Breast epithelium (tissue), 4 donors: Measurements from ENCODE around the gene TEX22. TPM values are rescaled to one million over a fixed set of nuclear protein-coding genes. Genes with fewer than 3 reads are reported as not detected.

Experiments
- DNase-seq, 2 donors: peaks; one replicate each; pipeline ENCODE4 v3.0.0-alpha.2; 2019; ENCODE audit warnings: low spot score in 2 of 2
- H3K27ac ChIP-seq, 2 donors: fragments of 200-600 bp; sonication (generic) in 1 of 2; one replicate each; pipeline ENCODE4 v1.5.1; 2016 to 2019; ENCODE audit warnings: mild to moderate bottlenecking in 1 of 2
- H3K27me3 ChIP-seq, 2 donors: fragments of 200-600 bp; sonication (generic) in 1 of 2; one replicate each; pipeline versions ENCODE4 v1.5.1 to v1.6.0; 2017 to 2019; ENCODE audit warnings: control low read depth in 1 of 2, mild to moderate bottlenecking in 1 of 2
- H3K36me3 ChIP-seq: fragments of 200-600 bp; one replicate; pipeline ENCODE4 v1.5.1; 2019
- H3K4me1 ChIP-seq, 2 donors: fragments of 200-600 bp; sonication (generic); one replicate each; pipeline ENCODE4 v1.5.1; 2016 to 2019; ENCODE audit warnings: control low read depth in 1 of 2
- H3K4me3 ChIP-seq, 3 donors: fragments of 200-600 bp; sonication (generic); 1 replicate in 2 of 3; 2 replicates in 1 of 3; pipeline ENCODE4 v1.5.1; 2016 to 2019; ENCODE audit warnings: mild to moderate bottlenecking in 3 of 3, moderate library complexity in 2 of 3
- H3K9me3 ChIP-seq, 2 donors: fragments of 200-600 bp; sonication (generic) in 1 of 2; one replicate each; pipeline ENCODE4 v1.5.1; 2016 to 2019; ENCODE audit warnings: control low read depth in 1 of 2
- POLR2A ChIP-seq: fragments of 450-650 bp; IDR thresholded peaks from one replicate; pipeline ENCODE4 v1.6.1; 2016; ENCODE audit warnings: antibody characterized with exemption, mild to moderate bottlenecking, moderate library complexity
- POLR2AphosphoS5 ChIP-seq, 3 donors: sonication (generic); formaldehyde crosslinking; IDR thresholded peaks; one replicate each; pipeline ENCODE4 v1.6.1; 2017; ENCODE audit warnings: antibody characterized with exemption in 3 of 3
- intact Hi-C: fragments of 100-400 bp; cut with DNase I; formaldehyde crosslinking; loops from one replicate; pipeline ENCODE4 v1.15.1; 2023; ENCODE audit warnings: low total_unique reads
- total RNA-seq, 3 donors: library from RNA; depleted of rRNA; stranded (reverse); fragments of >200 nt; gene quantifications; one replicate each; pipeline ENCODE4 v1.1.0, GENCODE V29; 2016
- TF ChIP-seq, protein P1 (sequence below), 3 donors: fragments of 450-650 bp; IDR thresholded peaks; one replicate each; pipeline ENCODE4 v1.5.1; 2016 to 2017; ENCODE audit warnings: antibody characterized with exemption in 3 of 3, mild to moderate bottlenecking in 3 of 3, moderate library complexity in 3 of 3

TEX22 gene
- total RNA-seq, 3 donors from 2014 or later = 0.33 to 0.64 (median 0.59) TPM

DNA sequence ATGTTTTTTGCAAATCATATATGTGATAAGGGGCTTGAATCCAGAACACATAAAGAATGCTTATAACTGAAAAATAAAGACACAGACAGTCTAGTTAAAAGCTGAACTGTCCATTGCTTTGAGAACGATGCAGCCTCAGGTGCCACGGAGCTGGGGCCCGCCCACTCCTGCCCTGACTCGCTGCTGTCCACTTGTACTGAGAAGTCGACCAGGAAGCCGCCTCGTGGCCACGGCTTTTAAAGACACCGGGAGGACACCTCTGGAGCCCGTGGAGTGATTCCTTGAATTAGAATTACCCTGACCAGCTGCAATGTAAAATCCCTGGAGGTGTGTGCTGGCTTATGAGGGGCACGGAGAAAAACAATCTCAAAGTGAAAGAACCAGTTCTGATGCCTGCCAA lies 23.9 kb upstream of the TEX22 start:
- intact Hi-C loops = no loop called here
- Histone ChIP-seq H3K4me1 (no peaks in the 10 kb centered on the region), H3K36me3 (no peaks in the 10 kb centered on the region), H3K4me3 (no peak overlapping the region), H3K27ac (no peak overlapping the region), H3K9me3 (no peaks in the 10 kb centered on the region), H3K27me3 (no peaks in the 10 kb centered on the region)
- TF ChIP-seq POLR2AphosphoS5 (IDR thresholded peaks at IDR 0.05) (no peak), POLR2A (no peak)
- TF ChIP-seq, protein P1, sequence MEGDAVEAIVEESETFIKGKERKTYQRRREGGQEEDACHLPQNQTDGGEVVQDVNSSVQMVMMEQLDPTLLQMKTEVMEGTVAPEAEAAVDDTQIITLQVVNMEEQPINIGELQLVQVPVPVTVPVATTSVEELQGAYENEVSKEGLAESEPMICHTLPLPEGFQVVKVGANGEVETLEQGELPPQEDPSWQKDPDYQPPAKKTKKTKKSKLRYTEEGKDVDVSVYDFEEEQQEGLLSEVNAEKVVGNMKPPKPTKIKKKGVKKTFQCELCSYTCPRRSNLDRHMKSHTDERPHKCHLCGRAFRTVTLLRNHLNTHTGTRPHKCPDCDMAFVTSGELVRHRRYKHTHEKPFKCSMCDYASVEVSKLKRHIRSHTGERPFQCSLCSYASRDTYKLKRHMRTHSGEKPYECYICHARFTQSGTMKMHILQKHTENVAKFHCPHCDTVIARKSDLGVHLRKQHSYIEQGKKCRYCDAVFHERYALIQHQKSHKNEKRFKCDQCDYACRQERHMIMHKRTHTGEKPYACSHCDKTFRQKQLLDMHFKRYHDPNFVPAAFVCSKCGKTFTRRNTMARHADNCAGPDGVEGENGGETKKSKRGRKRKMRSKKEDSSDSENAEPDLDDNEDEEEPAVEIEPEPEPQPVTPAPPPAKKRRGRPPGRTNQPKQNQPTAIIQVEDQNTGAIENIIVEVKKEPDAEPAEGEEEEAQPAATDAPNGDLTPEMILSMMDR (IDR thresholded peaks at IDR 0.05) = peak in 2 of 3 donors; percentile 10 to 34
- DNase-seq = peak in 1 of 2 donors; percentile 41

DNA sequence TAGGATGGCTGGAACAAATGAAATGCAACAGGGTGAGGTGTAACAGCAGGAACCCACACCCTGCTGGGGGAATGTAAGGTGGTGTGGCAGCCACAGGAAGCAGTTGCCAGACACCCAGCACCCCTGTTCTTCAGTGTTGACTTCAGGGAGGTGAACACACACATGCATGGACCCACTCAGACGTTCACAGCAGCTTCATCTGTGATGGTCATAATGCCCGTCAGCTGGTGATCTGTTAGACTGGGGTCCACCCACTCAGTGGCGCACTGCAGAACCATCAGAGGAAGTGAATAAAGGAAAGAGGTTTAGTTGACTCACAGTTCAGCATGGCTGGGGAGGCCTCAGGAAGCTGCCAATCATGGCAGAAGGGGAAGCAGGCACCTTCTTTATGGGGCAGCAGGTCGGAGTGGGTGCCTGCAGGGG lies 22.7 kb upstream of the TEX22 start:
- TF ChIP-seq POLR2AphosphoS5 (IDR thresholded peaks at IDR 0.05) (no peak), POLR2A (no peak)
- TF ChIP-seq, protein P1 (IDR thresholded peaks at IDR 0.05) = no peak
- Histone ChIP-seq H3K4me1 (no peaks in the 10 kb centered on the region), H3K27me3 (no peaks in the 10 kb centered on the region), H3K4me3 (no peak overlapping the region), H3K9me3 (no peaks in the 10 kb centered on the region), H3K36me3 (no peaks in the 10 kb centered on the region), H3K27ac (no peak overlapping the region)
- intact Hi-C loops = no loop called here
- DNase-seq = no peak

DNA sequence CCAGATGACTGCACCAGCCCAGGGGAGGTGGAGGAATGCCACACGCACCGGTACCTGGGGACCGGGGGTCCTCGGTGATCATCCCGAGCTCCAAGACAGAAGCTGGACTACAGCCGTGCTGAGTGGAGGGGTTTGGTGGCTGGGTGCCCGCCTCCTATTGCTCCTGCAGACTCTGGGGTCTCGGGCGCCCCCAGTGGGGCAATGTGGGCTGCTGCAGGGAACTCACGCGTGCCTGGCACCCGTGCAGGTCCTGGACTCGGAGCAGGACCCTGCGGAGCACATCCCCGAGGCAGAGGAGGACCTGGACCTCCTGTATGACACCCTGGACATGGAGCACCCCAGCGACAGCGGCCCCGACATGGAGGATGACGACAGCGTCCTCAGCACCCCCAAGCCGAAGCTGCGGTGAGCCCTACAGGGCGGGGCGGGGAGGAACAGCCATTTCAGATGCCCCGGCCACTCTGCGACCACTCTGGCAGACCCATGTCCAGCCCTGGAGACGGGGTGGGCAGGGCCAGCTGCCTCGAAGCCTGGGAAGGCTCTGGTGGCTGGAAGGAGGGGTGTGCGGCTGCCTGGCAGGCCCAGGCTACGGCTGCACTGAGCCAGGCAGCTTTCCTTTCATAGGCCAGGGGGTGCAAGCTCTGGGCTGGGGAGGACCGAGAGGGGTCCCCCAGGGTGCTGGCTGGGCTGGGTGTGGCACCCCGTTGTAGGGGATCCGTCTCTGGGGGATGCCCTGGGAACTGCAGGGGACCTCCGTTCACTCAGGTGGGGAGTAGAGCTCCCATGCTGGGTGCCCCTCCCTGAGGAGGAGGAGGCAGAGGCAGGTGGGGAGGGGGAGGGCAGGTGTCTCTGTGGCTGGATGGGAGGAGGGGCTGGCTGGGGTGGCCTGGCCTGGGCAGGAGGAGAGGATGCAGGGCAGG lies 21.6 kb upstream of the TEX22 start:
- Histone ChIP-seq H3K4me3 (no peak overlapping the region), H3K4me1 (no peaks in the 10 kb centered on the region), H3K27ac (no peak overlapping the region), H3K36me3 (no peaks in the 10 kb centered on the region), H3K27me3 (no peaks in the 10 kb centered on the region), H3K9me3 (no peaks in the 10 kb centered on the region)
- intact Hi-C loops = no loop called here
- no peak for DNase-seq
- TF ChIP-seq POLR2AphosphoS5 (IDR thresholded peaks at IDR 0.05) (no peak), POLR2A (no peak)
- TF ChIP-seq, protein P1 (IDR thresholded peaks at IDR 0.05) = no peak

DNA sequence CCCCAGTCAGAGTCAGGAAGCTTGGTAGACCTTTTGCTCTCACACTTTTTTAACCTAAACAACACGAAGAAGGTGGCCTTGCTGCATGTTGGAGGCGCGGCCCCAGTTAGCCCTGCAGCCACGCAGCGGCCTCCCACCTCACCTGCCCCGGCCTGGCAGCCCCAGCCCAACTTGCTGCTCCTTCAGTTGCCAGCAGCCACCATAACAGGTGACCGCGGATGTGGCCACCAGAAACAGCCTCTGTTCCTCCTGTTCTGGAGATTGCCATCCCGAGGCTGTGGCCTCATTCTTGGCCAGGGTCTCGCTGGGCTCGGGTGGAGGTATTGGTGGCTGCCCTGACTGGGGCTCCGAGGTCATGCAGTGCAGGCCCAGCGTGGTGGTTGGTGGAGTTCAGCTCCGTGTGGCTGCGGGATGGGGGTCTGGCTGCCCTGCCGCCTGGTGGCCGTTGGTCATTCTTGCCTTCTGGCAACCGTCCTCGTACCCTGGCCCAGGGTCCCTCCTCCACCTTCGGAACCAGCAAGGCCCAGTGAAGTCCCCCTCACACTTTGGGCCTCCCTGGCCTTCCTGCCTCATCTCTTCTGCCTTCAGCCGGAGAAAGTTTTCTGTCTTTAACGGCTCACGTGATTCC lies 20.7 kb upstream of the TEX22 start:
- no peaks in the 10 kb centered on the region for H3K9me3 ChIP-seq
- no peak overlapping the region for H3K4me3 ChIP-seq
- intact Hi-C loops = no loop called here

More for the DNA sequence above, 20.7 kb upstream of the TEX22 start:
- DNase-seq = no peak
- no peaks in the 10 kb centered on the region for H3K4me1 ChIP-seq
- TF ChIP-seq POLR2AphosphoS5 (IDR thresholded peaks at IDR 0.05) = no peak
- no peak for TF ChIP-seq POLR2A
- TF ChIP-seq, protein P1 (IDR thresholded peaks at IDR 0.05) = no peak
- no peaks in the 10 kb centered on the region for H3K27me3 ChIP-seq
- H3K36me3 ChIP-seq = no peaks in the 10 kb centered on the region
- no peak overlapping the region for H3K27ac ChIP-seq
